Astrocyte of the spinal cord (primary cell): Measurements from ENCODE around the gene XPA.

ENCODE experiments used
- DNase-seq: peaks from one replicate; pipeline ENCODE4 v3.0.0; 2011; ENCODE audit warnings: low read depth, low spot score
- H3K4me3 ChIP-seq: 2 replicates; pipeline ENCODE4 v1.5.1; 2011; ENCODE audit warnings: low read depth, mild to moderate bottlenecking, low read length, moderate library complexity
- CTCF ChIP-seq: IDR thresholded peaks from 2 replicates; pipeline ENCODE4 v1.5.1; 2012; ENCODE audit warnings: low read depth, mild to moderate bottlenecking, low read length, inconsistent platforms
- in situ Hi-C: cut with HindIII; loops from 2 replicates; pipeline ENCODE4 v1.10.0; 2017; ENCODE audit warnings: low sequenced_read_pairs

Gene XPA

GRCh38 chr9:97632985-97633858 lies 63.9 kb downstream of the XPA start, which contains the start of the genes NCBP1 and TSTD2:
Gene NCBP1 (plus strand): TSS chr9:97633821. CDS start chr9:97633882, 61 bp downstream.
Gene TSTD2 (minus strand): TSS chr9:97633368. CDS start chr9:97627562, 5,806 bp downstream.
- TF ChIP-seq CTCF: no peak
- DNase-seq: peak; percentile 99
- peak within 1 kb of the TSS; percentile 77 for H3K4me3 ChIP-seq
- in situ Hi-C loops: no loop called here

GRCh38 chr9:97632248-97632984 lies 64.7 kb downstream of the XPA start:
- DNase-seq: no peak
- in situ Hi-C loops: no loop called here
- H3K4me3 ChIP-seq: peak overlapping the region; percentile 77
- TF ChIP-seq CTCF: no peak

DNA sequence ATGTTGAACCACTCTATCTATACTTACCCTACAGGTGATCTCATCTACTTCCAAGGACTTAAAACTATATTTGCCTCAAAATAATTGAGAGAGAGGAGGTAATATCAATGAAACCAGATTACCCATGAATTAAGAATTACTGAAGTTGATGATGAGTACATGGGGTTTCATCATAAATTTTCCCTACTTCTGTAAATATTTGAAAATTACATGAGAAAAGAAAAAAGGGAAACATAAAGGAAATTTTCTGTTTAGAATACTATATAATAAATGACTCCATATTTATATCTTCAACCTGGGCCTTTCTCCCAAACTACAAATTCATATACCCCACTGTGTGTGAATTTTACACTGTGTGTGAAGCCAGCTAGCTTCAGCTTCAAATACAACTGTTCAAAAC lies 66.5 kb downstream of the XPA start:
- DNase-seq: no peak
- no peak overlapping the region for H3K4me3 ChIP-seq
- no peak for TF ChIP-seq CTCF
- in situ Hi-C loops: no loop called here

- H3K4me3 ChIP-seq: no peak overlapping the region
Measured at GRCh38 chr9:97629156-97629555, 68.0 kb downstream of the XPA start.

DNA sequence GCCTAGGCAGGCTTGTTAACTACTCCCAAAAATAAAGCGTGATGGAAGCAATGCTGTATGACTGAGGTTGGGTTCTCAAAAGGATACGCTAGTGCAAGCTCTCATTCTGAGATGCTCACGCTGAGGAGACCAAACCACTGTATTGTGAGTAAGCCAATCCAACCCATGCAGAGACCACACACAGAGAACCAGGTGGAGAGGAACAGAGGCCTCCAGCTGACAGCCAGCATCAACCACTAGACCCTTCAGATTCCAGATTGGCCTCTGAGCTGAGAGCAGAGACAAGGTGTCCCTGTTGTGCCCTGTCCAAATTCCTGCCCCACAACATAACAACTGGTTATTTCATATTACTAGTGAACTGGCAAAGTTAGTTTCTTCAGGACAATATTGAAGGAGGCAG lies 68.5 kb downstream of the XPA start:
- H3K4me3 ChIP-seq: no peak overlapping the region
- no peak for DNase-seq
- in situ Hi-C loops: no loop called here
- no peak for TF ChIP-seq CTCF

More at GRCh38 chr9:97629156-97629555, 68.0 kb downstream of the XPA start:
- in situ Hi-C loops: no loop called here
- TF ChIP-seq CTCF: no peak
- DNase-seq: no peak

GRCh38 chr9:97627624-97628023 lies 69.5 kb downstream of the XPA start:
- H3K4me3 ChIP-seq: no peak overlapping the region
- no peak for DNase-seq
- TF ChIP-seq CTCF: no peak
- in situ Hi-C loops: no loop called here
